ENCODE results near the gene MYO7B.

MYO7B gene

DNA sequence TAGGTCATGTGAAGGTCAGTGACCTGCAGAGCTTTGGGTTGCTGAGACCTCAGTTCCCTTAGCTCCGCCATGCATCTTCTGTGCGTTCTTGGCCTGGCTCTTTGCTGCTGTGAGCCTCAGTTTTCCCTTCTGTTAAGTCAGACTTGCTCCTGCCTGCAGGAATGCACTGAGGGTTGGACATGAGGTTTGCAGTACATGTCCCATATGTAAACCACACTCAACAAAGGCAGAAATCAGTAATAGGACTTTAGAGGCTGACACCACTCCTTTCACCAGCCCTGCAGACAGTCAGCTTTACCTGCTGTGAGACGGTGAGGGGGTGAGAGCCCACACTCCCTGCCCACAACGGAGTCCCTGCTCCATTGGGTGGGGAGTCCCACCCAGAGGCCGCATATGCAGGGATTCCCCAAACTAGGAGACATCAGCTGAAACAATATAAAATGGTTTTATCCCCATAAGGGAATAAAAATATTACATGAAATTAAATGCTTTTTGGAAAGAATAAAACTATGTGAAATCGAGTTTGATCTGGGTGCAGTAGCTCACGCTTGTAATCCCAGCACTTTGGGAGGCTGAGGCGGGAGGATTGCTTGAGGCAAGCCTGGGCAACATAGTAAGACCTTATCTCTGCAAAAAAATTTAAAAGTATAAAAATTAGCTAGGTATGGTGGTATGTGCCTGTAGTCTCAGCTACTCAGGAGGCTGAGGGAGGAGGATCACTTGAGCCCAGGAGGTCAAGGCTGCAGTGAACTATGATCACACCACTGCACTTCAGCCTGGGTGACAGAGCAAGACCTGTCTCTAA is 55.1 kb downstream of the MYO7B start:
- DNase-seq: no peak

DNA sequence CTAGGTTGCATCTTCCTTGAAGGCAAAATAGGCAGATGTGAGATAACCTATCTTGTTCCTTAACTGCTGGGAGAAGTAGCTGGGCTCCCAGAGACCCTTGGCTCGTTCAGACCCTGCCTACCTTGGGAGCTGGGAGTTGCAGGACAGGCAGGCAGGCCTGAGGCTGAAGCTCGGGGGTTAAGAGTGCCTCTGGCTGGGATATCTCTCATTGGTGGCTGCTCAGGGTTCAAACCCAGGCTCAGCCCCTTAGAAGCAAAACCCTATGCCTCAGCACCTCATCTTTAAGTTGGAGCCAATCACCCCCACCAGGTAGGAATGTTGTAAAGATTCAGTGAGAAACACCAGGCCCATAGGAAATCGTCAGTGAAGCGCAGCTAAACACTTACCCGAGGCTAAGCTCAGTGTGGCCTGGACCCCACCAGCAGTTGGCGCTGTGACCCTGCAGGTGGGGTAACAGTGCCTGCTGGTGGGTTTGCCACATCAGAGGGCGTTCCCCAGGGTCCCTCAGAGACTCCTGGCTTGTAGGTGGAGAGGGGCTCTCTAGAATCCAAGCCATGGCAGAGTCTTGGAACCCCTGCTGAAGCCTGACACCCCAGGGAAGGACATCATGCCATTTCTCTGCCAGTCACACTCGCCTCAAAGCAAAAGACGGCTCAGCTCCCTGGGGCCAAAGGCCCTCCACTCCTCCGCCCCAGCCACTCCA is 55.9 kb downstream of the MYO7B start:
- DNase-seq: no peak

DNA sequence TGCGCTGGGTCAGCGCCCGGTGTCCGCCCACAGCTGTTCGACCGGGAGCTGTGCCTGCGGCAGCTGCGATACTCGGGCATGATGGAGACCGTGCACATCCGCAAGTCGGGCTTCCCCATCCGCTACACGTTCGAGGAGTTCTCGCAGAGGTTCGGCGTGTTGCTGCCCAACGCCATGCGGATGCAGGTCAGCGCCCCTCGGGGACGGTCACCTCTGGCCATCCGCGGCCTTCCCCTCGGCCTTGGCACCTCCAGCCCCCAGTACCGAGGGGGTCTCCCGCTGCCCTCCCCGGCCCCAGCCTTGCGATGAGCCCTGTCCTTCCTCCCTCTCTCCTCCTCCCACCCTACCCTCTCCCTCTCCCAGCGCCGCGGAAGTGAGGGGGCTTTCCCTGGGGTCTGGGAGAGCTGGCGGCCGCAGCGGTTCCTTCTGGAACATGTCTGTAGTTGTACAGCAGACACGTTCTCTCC is 57.3 kb downstream of the MYO7B start:
- DNase-seq: no peak

DNA sequence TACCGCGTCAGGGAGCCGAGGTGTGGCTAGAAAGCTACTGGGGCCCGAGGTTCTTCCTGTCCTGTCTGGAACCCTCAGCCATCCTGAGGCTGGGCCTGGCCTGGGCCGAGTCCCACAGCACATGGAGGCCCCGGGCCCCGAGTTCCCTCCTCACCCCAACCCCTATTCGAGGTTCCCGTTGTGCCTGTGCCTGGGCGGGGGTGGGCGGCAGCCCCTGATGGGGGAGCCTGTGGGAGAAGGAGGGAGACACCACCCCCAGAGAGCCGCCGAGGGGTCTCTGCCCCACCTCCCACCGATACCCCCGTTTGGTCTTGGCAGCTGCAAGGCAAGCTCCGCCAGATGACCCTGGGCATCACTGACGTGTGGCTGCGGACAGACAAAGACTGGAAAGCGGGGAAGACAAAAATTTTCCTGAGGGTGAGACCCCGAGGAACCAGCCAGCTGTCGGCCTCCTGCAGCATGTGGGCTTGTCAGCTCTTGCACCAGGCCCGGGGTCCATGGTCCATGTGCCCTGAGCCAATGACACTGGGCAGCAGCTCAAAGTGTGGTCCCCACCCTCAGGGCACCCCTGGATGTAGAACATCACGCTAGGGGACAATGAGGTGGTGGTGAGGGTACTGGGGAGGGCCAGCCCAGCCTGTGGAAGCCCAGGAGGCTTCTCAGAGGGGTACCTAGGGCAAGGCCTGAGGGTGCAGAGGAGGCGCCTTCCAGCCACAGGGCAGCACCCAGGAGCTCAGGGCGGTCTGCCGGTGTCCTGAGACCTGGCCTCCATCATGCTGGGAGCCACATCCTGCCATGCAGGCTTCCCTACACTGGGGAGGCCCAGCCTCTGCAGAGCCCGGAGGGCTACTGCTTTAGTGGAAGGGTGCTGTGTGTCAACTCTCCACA is 58.0 kb downstream of the MYO7B start:
- no peak for DNase-seq

DNA sequence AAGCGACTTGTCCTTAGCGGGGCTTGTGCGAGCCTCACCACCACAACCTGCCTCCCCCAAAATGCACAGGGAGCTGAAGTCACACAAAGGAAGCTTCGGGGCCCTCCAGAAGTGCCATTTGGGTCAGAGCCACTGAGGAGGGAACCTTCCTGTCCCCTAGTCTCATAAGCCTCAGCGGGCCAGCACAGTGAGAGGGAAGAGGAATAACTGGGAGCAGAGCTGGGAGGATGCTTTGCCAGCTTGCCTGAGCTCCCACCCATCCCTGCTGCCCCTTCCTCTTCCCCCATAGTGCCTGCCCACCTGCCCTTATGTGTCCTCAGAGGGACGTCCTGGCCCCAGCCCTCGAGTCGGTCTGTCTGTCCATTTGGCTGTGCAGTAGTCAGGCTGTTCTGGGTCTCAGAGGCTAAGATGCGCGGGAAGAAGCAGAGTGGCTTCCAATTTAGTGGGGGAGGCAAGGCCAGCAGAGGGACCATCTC is 58.7 kb downstream of the MYO7B start:
- DNase-seq: no peak

DNA sequence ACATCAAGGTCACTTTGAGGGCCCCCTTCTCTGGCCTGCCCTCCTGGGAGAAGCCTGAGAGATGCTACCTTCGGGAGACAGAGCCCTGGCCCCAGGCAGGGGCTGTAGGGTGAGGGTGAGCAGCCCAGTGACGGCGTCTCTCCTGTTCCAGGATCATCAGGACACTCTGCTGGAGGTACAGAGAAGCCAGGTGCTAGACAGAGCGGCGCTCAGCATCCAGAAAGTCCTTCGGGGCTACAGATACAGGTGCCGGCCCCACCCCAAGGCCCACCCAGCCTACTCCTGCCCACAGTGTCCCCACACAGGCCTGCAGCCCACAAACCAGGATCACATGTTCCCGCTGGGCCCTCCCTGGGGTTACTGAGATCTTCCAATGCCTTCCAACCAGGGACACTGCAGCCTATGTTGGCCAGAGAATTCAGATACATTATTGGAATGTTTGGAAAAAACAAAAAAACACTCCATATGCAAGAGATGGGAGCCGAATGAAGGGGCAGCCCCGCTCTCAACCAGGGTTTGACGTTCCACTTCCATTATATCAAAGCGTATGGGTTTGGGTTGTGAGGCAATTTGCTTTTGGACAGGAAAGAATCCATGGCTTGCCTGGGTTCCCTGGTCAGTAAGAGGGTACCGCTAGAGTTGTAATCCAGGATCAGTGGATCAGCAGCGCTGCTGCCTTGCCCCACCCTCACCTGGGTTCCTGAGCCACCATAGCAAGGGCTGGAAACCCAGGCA is 61.0 kb downstream of the MYO7B start:
- no peak for DNase-seq

DNA sequence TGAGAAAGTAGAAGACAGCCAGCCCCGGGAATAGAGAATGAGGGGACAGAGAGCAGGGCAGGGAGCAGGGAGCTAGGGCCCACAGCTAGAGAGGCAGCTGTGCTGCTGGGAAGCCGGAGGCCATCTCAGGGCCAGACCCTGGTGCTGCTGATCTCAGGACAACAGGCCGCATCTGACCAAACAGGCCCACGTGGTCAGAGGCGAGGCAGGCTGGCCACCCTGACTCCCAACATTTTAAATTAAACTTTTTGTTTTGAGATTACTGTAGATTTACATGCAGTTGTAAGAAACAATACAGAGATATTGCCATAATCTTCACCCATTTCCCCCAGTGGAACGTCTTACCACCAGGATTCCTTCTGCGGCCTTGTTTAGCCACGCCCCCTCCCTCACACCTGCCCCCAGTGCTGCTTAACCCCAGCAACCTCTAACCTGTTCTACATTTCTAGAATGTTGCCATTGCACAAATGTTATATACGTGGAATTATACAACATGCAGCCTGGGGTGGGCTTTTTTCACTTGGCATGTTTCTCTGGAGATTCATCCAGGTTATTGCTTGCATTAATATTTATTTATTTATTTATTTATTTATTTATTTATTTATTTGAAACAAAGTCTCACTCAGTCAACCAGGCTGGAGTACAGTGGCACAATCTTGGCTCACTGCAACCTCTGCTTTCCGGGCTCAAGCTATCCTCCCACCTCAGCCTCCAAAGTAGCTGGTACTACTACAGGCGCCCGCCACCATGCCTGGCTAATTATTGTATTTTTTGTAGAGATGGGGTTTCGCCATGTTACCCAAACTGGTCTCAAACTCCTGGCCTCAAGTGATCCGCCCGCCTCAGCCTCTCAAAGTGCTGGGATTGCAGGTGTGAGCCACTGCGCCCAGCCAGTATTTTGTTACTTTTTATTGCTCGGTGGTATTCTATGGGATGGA is 61.8 kb downstream of the MYO7B start:
- DNase-seq: no peak

DNA sequence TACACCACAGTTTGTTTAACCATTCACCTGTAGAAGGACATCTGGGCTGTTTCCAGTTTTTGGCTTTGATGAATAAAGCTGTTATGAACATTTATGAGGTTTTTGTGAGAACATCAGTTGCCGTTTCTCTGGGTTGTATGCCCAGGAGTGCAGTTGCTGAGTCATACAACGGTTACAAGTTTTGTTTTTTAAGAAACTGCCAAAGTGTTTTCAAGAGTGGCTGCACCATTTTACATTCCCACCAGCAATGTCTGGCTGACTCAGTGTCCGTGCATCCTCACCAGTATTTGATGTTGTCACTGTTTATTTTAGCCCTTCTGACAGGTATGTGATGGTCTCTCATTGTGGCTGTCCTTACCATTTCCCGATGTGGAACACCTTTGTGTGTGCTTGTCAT is 62.5 kb downstream of the MYO7B start:
- no peak for DNase-seq

DNA sequence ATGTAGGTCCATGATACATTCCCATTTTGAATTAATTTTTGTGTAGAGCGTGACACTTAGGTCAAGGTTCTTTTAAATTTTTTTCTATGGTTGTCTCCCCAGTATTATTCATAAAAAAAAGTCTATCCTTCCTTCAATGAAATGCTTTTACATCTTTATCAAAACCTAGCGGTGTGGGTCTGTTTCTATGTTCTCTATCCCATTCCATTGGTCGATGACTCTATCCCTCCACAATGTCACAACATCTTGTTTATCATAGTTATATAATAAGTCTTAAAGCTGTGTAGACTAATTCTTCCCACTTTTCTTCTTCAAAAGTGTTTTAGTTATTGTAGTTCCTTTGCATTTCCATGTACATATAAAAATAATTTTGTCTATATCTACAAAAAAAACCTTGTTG is 63.2 kb downstream of the MYO7B start:
- DNase-seq: no peak

DNA sequence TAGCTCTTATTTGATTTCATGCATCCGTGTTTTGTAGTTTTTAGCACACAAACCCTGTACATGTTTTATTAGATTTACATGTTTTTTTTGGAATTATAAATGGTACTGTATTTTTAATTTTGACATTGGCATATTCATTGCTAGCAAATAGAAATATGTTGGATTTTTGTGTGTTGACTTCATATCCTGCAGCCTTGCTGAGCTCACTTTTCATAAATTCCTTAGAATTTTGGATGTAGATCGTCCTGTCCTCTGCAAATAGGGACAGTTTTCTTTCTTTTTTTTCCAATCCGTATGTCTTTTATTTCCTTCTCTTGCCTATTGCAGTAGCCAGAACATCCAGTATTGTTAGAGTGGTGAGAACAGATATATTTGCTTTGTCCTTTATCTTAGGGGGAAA is 63.7 kb downstream of the MYO7B start:
- DNase-seq: no peak

DNA sequence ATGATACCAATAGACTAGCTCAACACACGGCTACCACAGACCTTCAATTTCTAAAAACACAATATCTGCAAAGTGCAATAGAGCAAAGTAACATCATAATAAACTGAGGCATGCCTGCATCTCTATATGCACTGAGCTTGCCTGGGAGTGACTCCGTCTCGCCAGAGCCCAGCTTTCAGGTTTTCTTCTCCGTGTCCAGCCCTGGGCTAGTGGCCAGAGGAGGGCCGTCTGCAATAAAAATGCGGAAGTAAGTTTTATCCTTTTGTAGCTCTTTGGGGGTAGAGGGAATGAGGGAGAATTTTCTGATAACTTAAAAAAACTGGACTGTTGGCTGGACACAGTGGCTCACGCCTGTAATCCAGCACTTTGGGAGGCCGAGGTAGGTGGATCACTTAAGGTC is 69.5 kb downstream of the MYO7B start:
- DNase-seq: no peak

DNA sequence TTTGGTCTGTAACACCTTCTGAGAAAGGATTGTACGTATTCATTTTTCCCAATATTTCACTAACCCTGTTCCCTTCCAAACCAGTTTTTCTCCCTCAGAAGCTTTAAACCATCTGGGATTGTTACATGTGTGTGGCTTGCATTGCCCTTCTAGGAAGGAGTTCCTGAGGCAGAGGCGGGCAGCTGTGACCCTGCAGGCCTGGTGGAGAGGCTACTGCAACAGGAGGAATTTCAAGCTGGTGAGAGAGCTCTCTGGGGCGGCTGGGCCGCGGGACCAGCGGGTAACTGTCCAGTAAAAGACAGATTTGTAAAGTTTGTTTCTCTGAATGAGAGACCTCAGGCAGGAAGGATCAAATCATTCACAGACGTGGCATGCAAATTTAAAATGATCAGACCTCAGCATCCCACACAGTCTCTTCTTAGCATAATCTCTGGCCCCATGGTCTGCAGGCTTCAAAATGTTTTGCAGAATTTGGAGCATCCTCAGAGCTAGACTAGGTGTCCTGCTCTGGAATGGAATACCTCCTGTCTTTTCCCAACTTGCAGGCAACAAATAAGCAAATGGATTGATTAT is 70.3 kb downstream of the MYO7B start:
- no peak for DNase-seq

DNA sequence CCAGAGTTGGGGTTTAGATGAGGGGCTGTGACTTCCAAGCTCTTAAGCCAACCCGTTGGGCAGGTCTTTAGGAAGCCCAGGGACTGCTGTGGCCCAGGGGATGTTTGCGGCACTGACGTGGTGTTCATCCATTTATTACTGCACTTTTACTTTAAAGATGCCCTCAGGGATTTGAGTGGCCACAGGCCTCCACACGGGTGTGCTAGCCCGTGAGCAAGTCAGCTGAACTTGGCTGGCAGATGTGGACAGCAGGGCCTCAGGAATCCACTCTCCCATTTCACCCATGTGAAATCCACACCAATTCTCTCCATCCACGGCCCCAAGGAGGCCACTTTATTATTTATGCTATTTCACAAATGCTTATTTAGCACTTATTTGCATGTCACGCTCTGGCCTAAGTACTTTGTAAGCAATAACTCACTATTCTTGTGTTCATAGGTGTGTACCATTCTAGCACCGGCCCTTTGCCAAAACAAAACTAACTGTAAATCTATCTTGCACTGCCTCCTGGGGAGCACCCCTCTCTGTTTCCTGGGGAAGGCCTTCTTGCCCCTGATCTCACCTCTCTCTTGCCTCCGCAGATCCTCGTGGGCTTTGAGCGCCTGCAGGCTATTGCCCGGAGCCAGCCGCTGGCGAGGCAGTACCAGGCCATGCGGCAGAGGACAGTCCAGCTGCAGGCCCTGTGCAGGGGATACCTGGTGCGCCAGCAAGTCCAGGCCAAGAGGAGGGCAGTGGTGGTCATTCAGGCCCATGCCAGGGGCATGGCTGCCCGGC is 71.3 kb downstream of the MYO7B start:
- no peak for DNase-seq

DNA sequence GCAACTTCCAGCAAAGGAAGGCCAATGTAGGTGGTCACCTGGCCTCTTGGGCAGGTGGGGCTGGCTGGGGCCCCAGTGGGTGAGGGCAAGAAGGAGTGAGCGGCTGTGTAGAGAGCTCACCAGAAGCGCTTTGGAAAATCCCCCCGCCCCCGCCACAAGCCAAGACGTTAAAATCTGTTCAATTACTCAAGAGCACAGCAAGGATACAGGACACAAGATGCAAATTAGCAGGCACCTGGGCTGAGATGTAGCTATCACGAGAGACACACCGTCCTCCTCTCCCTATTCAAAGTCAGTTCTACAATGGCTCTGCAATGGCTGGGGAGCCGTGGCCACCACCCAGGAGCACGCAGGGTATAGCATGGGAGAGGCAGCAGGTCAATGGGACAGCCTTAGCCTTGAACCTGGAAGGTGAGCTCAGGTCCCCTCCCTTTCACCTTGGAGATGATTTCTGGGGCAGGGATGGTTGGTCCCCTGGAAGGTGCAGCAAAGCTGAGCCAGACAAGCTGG is 72.0 kb downstream of the MYO7B start:
- DNase-seq: no peak

DNA sequence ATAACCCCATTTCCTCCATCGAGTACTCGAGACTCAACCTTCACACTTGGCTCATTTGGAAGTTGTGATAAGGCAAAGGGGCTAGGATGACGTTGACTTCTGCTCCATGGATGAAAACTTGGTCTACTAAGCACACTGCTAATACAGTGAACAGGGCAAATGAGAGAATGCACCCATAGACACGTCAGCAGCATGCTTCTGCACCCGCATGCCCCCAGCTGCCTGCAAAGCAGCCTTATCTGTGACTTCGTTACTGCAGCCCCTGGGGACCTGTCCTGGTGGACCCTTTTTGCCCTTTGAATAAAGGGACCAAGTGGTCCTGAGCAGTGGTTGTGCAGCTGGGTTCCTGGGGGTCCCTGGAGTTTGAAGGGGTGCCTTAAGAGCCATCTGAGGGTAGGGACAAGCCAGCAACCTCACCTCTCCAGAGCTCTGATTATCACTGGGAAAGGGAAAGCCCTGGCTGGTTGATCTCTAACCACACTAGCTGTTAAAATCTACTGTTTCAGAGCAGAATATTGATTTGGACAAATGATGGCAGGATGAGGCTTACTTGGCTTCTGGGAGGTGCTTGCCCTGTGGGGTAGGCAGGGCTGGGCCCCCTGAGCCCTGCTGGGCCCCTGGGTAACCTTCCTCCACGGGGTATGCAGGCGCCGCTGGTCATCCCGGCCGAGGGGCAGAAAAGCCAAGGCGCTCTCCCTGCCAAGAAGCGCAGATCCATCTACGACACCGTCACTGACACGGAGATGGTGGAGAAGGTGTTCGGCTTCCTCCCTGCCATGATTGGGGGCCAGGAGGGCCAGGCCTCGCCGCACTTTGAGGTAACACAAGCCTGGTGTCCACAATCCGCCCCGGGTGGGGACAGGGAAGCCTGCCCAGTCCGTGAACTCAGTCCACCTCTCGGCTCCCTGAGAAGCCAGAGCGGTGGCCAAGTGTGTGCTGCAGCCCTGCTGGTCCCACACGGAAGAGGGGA is 72.9 kb downstream of the MYO7B start:
- DNase-seq: no peak

DNA sequence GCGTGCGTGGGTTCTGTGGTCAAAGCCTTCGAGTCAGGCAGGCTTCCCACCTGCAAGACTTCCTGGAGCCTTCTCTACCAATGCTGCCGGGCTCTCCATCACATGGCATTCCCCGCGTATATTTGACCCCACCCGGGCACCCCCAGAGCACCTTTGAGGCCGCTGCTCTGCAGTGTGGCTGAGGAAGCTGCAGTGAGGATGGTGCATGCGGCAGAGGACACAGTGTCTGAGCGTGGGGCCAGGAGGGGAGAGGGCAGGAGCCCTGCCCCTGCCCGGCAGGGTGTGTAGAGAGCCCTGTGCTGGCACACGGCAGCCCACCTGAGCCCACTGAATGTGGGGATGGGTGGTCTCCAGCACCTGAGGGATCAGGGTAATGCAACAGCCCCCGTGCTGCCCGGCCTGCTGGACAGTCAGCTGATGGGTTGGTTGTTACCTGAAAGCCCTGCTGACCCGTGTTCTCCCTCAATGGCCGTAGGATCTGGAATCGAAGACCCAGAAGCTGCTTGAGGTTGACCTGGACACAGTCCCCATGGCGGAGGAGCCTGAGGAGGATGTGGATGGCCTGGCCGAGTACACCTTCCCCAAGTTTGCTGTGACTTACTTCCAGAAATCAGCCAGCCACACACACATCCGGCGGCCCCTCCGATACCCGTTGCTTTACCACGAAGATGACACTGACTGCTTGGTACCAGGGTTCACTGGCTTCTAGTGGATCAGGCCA is 73.7 kb downstream of the MYO7B start:
- no peak for DNase-seq

DNA sequence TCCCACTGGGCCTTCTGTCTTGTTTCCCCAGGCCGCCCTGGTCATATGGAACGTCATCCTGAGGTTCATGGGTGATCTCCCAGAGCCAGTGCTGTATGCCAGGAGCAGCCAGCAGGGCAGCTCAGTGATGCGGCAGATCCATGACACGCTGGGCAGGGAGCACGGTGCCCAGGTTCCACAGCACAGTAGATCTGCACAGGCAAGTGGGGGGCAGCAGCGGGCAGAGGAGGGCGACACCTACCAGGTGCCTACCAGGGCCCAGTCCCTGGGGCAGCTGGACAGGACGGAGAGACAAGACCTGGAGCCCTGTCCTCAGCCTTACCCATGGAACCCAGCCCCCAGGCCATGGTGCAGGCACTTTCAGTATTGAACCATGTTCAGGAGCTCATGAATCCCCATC is 74.3 kb downstream of the MYO7B start:
- no peak for DNase-seq

DNA sequence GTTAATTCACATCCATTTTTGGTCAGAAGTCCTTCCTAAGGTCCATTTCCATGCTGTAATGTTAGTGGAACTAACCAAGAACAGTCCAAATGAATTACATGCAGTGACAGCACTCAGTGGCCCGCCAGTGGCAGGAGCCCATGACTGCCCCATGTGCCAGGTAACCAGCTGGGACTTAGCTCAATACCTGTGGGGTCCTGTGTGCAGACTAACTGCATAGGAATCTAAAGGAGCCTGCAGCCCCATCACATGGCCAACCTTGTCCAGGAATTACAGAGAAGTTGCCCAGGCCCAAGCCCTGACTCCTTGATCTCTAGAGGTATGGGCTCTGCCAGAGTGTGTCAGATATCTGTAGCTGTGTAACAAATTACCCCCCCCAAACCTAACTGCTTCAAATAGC is 75.1 kb downstream of the MYO7B start:
- DNase-seq: no peak

Measured in NCI-H524 treated with DMSO at 0.1 percent for 48 hours (cell line).